NCI-H446 treated with DMSO at 0.1 percent for 48 hours (cell line): ENCODE data around the gene ITPK1.
"Not testable (repeated sequence)": the region's sequence is repeated elsewhere in the genome, so short reads cannot be mapped to it uniquely, and the experiment has no call there.

Experiments
- DNase-seq: peaks from one replicate; lab custom pipeline; 2025; lab: John Stamatoyannopoulos, UW

The ITPK1 gene

GRCh38 chr14:93128725-93129459 lies 13.2 kb upstream of the ITPK1 start:
- DNase-seq, result no peak

- DNase-seq, result no peak
These were observed 10.4 kb upstream of the ITPK1 start for GRCh38 chr14:93126111-93126510.

DNA sequence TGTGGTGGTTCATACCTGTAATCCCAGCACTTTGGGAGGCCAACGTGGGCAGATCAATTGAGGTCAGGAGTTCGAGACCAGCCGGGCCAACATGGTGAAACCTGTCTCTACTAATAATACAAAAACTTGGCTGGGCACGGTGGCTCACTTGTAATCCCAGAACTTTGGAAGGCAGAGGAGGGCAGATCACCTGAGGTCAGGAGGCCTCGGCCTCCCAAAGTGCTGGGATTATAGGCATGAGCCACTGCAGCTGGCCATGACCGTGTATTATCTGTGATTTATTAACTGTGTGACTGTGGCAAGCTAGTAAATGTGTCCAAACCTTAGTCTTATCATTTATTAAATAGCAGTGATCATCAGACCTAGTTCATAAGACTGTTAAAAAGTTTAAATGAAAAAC lies 7.1 kb upstream of the ITPK1 start:
- DNase-seq, result no peak

DNA sequence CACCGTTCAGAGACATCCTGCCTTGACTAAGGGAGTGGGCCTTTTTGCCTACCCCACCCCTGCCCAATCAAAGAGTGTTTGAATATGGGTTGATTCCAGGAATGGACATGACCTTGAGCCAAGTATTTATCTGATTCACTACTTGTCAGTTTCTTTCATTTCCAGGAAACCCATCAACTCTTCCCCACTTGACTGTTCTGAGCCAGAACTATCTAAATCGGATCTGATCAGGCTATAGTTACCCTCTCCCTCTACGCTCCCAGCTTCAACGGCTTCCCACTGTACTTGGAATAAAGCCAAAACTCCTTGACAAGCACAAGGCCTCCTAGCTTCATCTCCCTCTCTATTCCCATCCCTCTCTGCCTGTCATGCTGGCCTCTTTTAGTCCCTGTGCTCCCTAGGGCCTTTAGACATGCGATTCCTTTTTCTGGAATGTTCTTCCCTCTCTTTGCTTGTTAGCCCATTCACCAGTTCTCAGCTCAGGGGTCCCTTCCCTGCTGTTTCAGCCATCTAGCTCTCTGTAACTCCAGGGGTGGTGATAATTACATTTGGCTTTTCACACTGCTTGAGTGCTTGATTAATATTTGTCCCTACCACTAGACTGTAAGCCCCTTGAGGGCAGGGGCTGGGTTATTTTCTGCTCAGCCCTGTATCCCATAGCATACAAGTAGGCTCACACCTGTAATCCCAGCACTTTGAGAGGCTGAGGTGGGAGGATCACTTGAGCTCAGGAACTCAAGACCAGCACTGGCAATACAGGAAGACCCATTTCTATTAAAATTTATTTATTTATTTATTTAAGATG lies 5.5 kb upstream of the ITPK1 start:
- no peak for DNase-seq

- no peak for DNase-seq
These were observed 4.8 kb upstream of the ITPK1 start for GRCh38 chr14:93120517-93120916.

DNA sequence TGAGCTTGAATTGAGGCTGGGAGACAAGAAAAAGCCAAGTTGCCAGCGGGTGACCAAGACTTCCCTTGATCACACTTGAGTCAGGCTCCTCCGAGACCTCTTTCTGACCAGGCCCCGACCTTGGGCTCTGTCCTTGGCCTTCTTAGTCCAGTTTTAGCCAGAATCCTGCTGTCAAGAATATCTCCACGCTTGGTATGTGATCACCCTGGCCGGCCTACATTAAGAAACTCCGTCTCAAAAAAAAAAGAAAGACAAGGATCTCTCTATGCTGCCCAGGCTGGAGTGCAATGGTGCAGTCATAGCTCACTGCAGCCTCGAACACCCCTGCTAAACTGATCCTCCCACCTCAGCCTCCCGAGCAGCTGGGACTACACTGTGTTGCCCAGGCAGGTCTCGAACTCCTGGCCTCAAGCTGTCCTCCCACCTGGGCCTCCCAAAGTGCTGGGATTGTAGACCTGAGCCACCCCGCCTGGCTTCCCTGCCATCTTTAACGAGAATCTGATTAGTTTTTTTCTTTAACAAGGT lies 1.0 kb upstream of the ITPK1 start:
- DNase-seq, result no peak

GRCh38 chr14:93115069-93115820 lies 480 bp downstream of the ITPK1 start:
- DNase-seq, result peak; percentile 67

- DNase-seq, result no peak
These were observed 1.0 kb downstream of the ITPK1 start for GRCh38 chr14:93114713-93115068.

- DNase-seq, result no peak
These were observed 1.5 kb downstream of the ITPK1 start for GRCh38 chr14:93114068-93114710.

GRCh38 chr14:93113678-93114067 lies 2.1 kb downstream of the ITPK1 start:
- no peak for DNase-seq

GRCh38 chr14:93112891-93113677 lies 2.6 kb downstream of the ITPK1 start:
- peak; percentile 46 for DNase-seq

GRCh38 chr14:93111541-93111940 lies 4.2 kb downstream of the ITPK1 start:
- not testable (repeated sequence) for DNase-seq

DNA sequence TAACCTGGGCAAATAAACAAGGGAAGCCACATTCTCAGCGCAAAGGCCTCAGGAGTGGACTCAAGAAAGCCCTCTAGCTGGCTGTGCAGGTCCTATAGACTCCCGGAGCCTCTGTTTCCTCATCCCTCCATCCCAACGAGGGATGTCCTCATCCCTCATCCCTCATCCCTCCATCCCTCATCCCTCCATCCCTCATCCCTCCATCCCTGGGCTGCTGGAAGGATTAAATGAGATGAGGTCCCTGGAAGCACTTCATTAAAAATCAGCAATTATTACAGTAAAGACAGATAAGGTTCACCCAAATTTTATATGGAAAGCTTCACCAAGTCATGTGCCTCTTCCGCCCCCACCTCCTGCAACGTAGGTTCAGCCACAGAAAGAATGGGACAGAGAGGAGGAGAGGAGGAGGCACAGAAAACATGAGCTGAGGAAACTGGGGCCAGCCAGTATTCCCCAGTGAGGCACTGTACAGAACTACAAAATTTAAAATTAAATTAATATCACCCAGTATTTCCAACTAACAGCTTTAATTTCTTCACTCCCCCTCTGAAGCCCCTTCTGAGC lies 4.8 kb downstream of the ITPK1 start:
- DNase-seq, result no peak

DNA sequence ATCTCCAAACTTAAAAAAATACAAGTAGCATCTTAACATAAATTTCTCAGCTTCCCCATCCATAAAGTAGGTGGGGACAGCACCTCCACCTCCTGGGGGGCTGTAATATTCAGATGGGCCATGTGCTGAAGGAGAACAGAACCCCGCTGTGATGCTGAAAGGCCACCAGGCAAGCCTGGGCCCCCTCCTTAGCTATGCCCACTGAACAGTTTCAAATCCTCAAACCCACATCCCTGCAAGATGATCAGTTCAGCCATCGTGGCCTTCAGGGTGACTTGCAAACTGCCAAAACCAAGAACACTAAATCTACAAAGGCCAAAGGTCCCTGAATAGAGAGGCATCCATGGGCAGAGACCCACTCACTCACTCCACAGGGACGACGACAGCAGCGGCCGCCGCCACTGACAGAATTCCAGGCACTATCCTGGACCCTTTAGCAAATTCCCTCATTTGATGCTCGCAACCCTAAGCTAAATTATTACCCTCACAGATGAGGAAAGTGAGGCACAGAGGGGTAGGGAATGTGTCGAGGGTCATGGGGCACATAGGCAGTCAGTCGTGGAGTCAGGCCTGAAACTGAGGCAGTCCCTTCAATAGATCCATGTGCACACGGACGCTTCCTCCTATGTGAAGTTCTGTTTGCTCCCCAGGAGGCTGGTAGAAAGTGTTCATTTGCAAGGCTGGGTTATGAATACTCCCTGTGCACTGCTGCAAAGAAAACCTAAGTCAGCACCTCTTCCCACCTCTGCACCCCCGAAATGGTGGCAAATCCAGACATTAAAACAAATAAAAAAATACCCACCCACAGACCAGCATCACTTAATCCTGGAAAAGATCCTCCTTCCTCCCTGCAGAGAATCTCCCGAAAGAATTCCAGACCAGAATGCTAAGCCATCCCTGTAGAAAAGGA lies 5.9 kb downstream of the ITPK1 start:
- no peak for DNase-seq

DNA sequence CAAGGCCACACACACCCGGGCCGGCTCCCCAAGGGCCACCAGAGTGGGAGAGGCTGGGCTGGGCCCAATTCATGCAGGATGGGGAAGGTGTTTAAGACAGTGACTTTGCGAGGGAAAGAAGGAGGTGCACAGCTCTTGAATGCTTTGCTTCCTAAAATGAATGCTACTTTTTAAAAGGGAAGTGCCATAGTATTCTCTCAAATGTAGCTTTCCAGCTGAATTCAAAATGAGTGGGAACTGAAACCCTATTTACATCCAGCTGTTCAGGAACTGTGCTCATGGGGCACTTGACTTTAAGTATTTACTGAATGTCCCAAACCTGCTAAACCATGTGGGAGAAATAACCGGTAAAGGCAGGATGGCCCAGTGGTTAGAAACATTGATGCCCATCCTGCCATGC lies 7.6 kb downstream of the ITPK1 start:
- DNase-seq, result no peak

GRCh38 chr14:93107453-93107852 lies 8.3 kb downstream of the ITPK1 start:
- no peak for DNase-seq

GRCh38 chr14:93106541-93107156 lies 9.1 kb downstream of the ITPK1 start:
- no peak for DNase-seq

DNA sequence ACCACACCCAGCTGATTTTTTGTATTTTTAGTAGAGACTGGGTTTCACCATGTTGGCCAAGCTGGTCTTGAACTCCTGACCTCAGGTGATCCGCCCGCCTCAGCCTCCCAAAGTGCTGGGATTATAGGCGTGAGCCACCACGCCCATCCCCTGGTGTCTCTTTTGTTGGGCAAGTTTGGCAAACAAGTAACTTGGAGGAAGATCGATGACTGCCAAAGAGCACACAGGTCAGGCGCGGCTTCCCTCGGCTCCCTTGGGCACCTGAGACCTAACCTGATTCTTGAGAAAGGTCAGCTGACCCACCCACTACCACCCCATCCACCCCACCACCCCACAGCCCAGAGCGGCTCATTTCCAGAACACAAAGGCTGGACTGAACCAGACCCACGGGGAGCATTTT lies 9.9 kb downstream of the ITPK1 start:
- DNase-seq, result not testable (repeated sequence)

DNA sequence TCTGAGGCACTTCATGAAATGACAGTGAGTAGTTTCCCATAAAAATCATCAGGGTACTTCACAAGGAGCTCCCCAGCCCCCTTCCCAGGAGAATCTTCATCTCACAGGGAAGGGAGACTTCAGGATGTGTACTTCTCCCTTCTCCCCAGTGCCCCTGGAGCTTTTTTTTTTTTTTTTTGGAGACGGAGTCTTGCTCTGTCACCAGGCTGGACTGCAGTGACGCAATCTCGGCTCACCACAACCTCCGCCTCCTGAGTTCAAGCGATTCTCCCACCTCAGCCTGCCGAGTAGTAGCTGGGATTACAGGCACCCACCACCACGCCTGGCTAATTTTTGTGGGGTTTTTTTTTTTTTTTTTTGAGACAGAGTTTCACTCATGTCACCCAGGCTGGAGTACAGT lies 10.4 kb downstream of the ITPK1 start:
- no peak for DNase-seq
